ENCODE data around the gene MB.
"Not testable (repeated sequence)": the region's sequence is repeated elsewhere in the genome, so short reads cannot be mapped to it uniquely, and the experiment has no call there.

MB gene

DNA sequence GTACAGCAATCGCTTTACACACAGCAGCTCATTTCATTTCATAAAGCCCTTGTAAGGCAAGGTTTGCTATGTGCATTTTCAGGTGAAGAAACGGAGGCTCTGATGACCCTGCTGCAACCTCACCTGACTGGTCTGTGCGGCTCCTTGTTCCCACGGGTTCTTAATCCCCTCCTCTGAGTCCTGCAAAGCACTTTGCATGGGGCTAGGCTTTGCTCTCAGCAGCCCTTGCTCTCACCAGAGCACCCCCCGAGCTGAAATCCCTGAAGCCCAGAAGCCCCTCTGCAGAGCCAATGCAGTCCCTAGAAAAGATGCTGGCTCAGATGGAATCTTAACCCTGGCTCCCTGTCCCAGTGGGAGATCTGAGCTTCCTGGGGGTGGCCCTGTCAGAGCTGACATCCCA, 20.1 kb upstream of the MB start:
- no peak for DNase-seq (ENCODE audit: low read depth in 2 of 2)

- DNase-seq (ENCODE audit: low read depth in 2 of 2) = no peak
Observed at GRCh38 chr22:35634943-35635540, 17.9 kb upstream of the MB start.

GRCh38 chr22:35634015-35634414, 16.9 kb upstream of the MB start:
- no peak for DNase-seq (ENCODE audit: low read depth in 2 of 2)

- no peak for DNase-seq (ENCODE audit: low read depth in 2 of 2)
Observed at GRCh38 chr22:35633520-35633919, 16.4 kb upstream of the MB start.

GRCh38 chr22:35632935-35633334, 15.8 kb upstream of the MB start:
- DNase-seq (ENCODE audit: low read depth in 2 of 2) = no peak

DNA sequence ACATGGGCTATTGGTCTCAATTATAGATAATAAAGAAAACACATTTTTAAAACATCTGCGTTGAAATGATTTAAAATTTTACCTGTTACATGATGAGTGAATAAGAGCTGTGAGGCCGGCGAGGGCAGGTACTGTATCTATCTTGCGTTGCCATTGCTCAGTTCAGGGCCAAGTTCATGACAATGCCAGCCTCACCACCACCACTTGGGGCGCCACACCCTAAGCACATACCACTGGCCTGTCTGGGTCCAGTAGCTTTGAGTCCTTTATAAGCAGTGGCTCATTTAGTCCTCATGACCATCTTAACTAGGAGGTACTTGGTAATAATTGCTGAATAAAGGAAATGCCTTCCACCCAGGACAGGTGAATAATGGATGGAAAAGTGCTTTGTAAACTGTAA, 14.5 kb upstream of the MB start:
- DNase-seq (ENCODE audit: low read depth in 2 of 2) = peak in 1 of 2 donors; percentile 38

DNA sequence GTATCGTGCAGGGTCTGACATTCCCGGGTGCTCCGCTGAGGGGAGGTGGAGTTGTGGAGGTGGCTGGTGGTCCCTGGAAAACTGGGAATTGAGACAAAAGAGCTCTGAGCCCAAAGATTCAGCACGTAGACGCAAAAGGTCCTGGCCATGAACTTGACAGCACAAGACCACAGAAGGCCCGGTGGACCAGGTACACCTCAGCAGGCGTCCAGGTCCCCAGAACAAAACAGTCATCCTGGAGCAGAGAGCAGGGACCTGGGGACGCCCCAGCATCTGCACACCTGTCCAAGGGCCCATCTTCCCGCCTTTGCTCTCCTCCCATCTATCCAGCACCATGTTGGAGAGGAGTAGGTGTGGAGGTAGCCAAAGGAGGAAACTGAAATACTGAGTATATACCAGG, 13.8 kb upstream of the MB start:
- DNase-seq (ENCODE audit: low read depth in 2 of 2) = no peak

- no peak for DNase-seq (ENCODE audit: low read depth in 2 of 2)
Observed at GRCh38 chr22:35630387-35630793, 13.3 kb upstream of the MB start.

GRCh38 chr22:35629406-35630216, 12.5 kb upstream of the MB start:
- peak in 1 of 2 donors; percentile 45 for DNase-seq (ENCODE audit: low read depth in 2 of 2)

DNA sequence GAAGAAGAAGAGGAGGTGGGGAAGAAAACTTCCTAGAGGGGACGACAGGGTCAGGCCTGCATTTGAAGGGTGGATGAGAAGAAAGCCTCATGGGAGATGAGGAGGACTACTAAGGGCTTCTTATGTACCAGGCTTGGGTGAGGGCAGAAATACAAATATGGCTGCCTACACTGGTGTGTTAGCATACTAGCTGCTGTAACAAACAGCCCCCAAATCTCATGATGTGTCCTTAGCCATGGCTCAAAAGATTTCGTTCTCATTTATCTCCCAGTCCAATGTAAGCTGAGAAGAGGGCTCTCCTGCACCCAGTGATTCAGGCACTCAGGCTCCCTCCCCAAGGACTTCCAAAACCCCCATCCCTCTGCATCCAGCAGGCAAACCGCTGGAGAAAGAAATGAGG, 11.6 kb upstream of the MB start:
- no peak for DNase-seq (ENCODE audit: low read depth in 2 of 2)

DNA sequence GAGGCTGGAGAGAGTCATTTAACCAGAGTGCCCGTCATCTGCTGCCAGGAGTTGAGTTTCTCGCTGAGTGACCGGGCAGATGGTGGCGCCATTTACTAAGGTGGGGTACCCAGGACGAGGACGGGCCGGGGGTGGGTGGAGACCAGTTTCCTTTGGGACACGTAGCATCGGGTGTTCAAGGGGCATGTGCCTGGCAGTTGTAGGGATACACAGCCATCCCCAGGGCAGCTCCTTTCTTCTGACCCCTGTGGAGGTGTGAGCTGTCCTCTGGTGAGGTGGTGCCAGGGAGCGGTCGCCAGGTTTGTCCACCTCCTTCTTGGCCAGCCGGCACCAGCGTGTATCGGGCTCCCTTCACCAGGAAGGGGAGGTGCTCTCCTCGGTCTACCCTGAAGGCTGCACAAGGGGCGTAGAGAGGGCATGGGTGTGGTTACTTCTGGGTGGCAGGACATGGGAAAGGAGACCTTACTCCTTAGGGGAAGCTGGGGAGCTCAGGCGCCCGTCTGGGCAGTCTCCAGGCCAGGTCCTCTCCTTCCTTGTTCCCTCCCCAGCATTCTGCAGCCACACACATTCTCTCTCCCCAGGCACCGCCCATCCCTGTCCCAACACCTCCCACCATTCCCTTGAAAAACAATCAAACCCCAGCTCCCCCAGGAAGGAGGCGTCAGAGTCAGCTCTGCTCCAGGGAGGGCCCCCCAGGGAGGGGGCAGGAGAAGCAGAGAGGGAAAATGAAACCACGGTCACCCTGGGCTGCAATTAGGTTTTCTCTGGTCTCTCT, 10.3 kb upstream of the MB start:
- DNase-seq (ENCODE audit: low read depth in 2 of 2) = peak; percentile 47 to 60

DNA sequence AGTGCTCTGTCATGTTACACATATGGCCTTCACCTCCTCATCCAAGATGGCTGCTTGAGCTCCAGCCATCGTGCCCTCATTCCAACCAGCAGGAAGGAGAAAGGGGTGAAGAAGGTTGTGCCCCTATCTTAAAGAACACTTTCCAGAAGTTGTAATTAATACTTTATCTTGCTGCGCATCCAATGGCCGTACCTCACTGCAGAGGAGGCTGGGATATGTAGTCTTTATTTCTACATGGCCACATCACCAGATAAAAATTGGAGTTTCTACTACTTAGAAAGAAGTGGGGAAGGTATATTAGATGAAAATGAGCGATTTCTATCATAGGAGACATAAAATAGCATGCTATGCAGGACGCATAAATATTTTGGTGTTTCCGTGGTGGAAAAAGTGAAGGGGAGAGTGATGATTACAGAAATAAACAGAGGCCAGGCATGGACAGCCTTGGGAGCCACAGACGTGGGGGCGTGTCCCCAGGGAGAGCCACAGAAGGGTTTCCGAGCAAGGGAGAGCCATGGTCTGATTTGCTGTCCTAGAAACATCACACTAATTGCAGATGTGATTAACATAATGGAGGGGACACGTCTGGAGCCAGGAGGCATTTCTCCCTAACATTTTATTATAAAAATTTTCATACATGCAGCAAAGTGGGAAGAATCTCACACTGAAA, 8.8 kb upstream of the MB start:
- DNase-seq (ENCODE audit: low read depth in 2 of 2) = no peak

DNA sequence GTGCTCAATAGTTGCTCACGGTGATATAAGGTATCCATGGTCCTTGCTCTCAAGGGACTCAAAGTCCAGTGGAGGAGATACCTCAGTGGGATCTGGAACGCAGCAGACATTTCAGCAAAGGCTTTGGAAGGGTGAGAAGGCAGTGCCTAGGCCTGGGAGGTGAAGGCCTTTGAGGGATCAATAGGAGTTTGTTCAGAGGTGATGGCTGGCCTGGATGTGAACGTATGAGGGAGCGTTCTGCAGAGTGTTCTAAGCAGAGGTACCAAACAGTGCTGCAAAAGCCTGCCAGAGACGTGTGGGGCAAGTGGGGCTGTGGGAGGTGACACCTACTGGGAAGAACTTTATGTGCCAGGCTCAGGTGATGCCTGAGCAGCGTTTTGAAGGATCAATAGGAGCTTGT, 7.4 kb upstream of the MB start:
- DNase-seq (ENCODE audit: low read depth in 2 of 2) = no peak

DNA sequence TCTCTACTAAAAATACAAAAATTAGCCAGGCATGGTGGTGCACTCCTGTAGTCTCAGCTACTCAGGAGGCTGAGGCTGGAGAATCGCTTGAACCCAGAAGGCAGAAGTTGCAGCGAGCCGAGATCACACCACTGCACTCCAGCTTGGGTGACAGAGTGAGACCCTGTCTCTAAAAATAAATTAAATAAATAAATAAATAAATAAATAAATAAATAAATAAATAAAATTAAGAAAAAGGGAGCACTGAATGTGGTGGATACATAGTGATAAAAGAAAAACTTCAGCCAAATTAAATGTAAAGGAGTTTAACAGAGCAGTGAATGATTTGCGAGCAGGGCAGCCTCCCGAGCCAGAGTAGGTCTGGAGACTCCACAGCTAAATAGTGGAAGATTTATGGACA, 6.8 kb upstream of the MB start:
- DNase-seq (ENCODE audit: low read depth in 2 of 2) = not testable (repeated sequence)

- DNase-seq (ENCODE audit: low read depth in 2 of 2) = no peak
Observed at GRCh38 chr22:35622191-35622913, 5.2 kb upstream of the MB start.

DNA sequence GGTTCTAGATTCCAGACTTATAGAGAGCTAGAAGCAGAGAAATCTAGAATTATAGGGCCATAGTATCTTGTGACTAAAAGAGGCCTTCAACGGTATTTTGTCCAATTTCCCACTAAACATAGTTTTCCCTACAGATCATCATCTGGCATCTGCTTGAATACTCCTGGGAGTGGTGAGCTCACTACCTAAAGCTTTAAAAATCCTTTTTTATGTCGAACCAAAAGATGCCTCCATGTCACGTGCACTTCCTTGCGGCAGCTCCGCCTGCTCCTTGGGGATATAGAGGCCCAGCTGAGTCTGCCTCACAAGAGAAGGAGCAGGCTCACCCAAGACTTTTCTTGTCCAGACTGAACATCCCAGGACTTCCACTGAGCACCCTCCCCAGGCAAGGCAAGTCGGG, 4.3 kb upstream of the MB start:
- DNase-seq (ENCODE audit: low read depth in 2 of 2) = no peak

- DNase-seq (ENCODE audit: low read depth in 2 of 2) = no peak
Observed at GRCh38 chr22:35620624-35621251, 3.6 kb upstream of the MB start.

- no peak for DNase-seq (ENCODE audit: low read depth in 2 of 2)
Observed at GRCh38 chr22:35619336-35620094, 2.4 kb upstream of the MB start.

DNA sequence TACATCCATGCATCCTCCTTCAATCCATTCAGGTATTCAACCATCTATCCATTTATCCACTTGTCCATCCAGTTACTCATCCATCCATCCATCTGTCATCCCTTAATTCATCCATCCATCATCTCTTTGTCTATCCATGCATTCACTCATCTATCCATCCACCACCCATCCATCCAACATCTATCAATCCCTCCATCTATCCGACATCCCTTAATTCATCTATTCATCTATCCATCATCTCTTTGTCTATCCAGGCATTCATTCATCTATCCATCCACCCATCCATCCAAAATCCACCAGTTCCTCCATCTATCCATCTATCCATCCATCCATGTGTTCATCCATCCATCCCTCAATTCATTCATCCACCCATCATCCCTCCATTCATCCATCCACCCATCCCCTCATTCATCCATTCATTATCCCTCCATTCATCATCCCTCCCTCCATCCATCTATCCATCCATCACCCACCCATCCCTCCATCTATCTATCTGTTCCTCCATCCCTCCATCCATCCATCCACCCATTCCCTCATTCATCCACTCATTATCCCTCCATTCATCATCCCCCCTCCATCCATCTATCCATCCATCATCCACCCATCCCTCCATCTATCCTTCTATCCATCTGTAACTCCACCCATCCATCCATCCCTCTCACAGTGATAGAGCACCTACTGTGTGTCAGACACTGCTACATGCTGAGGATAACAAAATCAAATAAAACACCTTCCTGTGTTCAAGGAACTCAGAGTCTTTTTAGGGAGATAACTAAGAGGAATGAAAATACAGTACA, 1.5 kb upstream of the MB start:
- no peak for DNase-seq (ENCODE audit: low read depth in 2 of 2)

DNA sequence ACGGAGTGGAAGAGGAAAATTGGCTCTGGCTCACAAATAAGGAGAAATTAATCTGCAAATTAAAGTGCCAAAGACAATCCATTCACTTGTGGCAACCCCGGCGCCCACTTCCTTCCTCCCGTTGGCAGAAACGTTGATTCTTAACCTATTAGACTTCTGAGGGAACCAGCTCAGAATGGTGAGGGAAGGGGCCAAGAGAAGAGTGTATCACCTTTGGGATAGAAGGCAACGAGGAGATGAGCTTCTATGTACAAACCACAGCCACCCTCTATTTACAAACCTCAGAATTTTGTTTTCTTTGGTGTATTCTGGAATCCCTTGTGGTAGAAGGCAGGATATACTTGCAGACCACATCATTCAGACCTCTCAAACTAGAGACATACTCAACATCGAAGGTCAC, 1.1 kb downstream of the MB start:
- no peak for DNase-seq (ENCODE audit: low read depth in 2 of 2)
